GM21526 (cell line): Measurements from ENCODE around the gene UROS.

Experiments
- ATAC-seq: cut with Tn5 transposase; IDR thresholded peaks from one replicate; pipeline ENCODE4 v1.9.1; 2021; ENCODE audit warnings: moderate library complexity; ENCODE audit not compliant: unreplicated experiment, low FRiP score

UROS gene

GRCh38 chr10:125795128-125795527, 27.9 kb downstream of the UROS start:
- no peak for ATAC-seq

GRCh38 chr10:125792342-125793300, 30.4 kb downstream of the UROS start:
- no peak for ATAC-seq

- ATAC-seq: no peak
These were observed 34.7 kb downstream of the UROS start for GRCh38 chr10:125788156-125789034.

GRCh38 chr10:125785791-125786190, 37.3 kb downstream of the UROS start:
- no peak for ATAC-seq

- peak; percentile 90 for ATAC-seq
These were observed 39.1 kb downstream of the UROS start for GRCh38 chr10:125783957-125784356.

GRCh38 chr10:125783408-125783807, 39.6 kb downstream of the UROS start:
- ATAC-seq: no peak

GRCh38 chr10:125782616-125783015, 40.4 kb downstream of the UROS start:
- no peak for ATAC-seq

- ATAC-seq: no peak
These were observed 41.0 kb downstream of the UROS start for GRCh38 chr10:125782054-125782453.

- no peak for ATAC-seq
These were observed 41.7 kb downstream of the UROS start for GRCh38 chr10:125781374-125781773.

- no peak for ATAC-seq
These were observed 43.4 kb downstream of the UROS start for GRCh38 chr10:125779403-125780327.

- no peak for ATAC-seq
These were observed 44.5 kb downstream of the UROS start for GRCh38 chr10:125778556-125778955.

- no peak for ATAC-seq
These were observed 45.3 kb downstream of the UROS start for GRCh38 chr10:125777806-125778205.

- ATAC-seq: no peak
These were observed 47.5 kb downstream of the UROS start, which contains the start of gene MMP21 for GRCh38 chr10:125775491-125776106. Gene MMP21 (minus strand): TSS chr10:125775821. CDS start chr10:125775821, 0 bp downstream.

- no peak for ATAC-seq
These were observed 48.4 kb downstream of the UROS start for GRCh38 chr10:125774581-125775191.

- ATAC-seq: no peak
These were observed 49.1 kb downstream of the UROS start for GRCh38 chr10:125773687-125774543.

- ATAC-seq: no peak
These were observed 50.2 kb downstream of the UROS start for GRCh38 chr10:125772864-125773180.

GRCh38 chr10:125772112-125772863, 50.8 kb downstream of the UROS start:
- ATAC-seq: no peak

- no peak for ATAC-seq
These were observed 52.2 kb downstream of the UROS start for GRCh38 chr10:125770844-125771243.
